DOHH2 (cell line): ENCODE results near the gene AMMECR1.

Experiments
- CTCF ChIP-seq: fragments of 200-600 bp; sonication (generic); IDR thresholded peaks from one replicate; pipeline ENCODE4 v1.5.1; 2014; ENCODE audit warnings: antibody characterized with exemption, mild to moderate bottlenecking, low read depth, low read length; ENCODE audit not compliant: poor library complexity, severe bottlenecking
- EZH2phosphoT487 ChIP-seq: fragments of 200-600 bp; sonication (generic); IDR thresholded peaks from 2 replicates; pipeline ENCODE4 v1.6.1; 2017; ENCODE audit warnings: borderline replicate concordance, mild to moderate bottlenecking, antibody characterized with exemption, low read length, moderate library complexity, mixed read lengths

DNA sequence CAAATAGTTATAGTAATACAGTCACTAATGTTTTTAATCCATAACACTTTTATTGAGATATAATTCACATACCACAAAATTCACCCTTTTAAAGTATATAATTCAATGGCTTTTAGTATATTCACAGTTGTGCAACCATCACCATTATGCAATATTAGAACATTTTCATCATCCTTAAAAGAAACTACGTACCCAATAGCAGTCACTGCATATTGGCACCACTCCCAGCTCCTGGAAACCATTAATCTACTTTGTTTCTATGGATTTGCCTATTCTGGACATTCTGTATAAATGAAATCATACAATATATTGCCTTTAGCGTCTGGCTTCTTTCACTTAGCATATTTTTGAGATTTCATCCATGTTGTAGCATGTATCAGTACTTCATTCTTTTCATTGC lies 99.3 kb downstream of the AMMECR1 start:
- TF ChIP-seq CTCF (no peak), EZH2phosphoT487 (no peak)
